ENCODE results near the gene LIFR. TPM values are rescaled to one million over a fixed set of nuclear protein-coding genes. Genes with fewer than 3 reads are reported as not detected.

Gene LIFR
- total RNA-seq, 2 donors from 2014 or later: not detected

DNA sequence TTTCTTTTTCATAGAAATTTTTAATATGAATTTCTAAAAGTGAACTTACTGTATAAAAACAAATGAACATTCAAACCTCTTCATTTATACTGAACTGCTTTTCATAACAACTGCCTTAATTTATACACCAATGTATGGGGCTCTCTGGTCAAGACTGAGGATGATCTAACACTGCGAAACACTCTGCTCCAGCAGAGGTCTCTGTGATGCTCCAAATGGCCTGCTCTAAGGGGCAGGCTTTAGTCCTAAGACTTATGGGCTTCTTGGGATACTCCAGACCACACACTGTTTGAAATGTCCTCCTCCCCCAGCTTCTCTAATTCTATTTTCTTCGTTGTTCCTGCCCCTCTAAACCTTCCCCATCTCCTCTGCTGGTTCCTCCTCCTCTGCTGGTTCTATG lies 58.5 kb downstream of the LIFR start:
- ATAC-seq: no peak
- DNase-seq (ENCODE audit: low spot score): no peak
- peaks cover 25 to 42% of the 10 kb centered on the region in 2 donors for H3K27me3 Mint-ChIP-seq
- no peak overlapping the region for H3K4me3 Mint-ChIP-seq
- no peaks in the 10 kb centered on the region for H3K4me1 Mint-ChIP-seq (ENCODE audit: low read depth in 2 of 2)
- H3K27ac Mint-ChIP-seq: no peak overlapping the region
- no peaks in the 10 kb centered on the region for H3K36me3 Mint-ChIP-seq
- H3K9me3 Mint-ChIP-seq: no peaks in the 10 kb centered on the region

GRCh38 chr5:38494763-38495162 lies 61.7 kb downstream of the LIFR start:
- Mint-ChIP-seq H3K4me1 (ENCODE audit: low read depth in 2 of 2) (no peaks in the 10 kb centered on the region), H3K27me3 (peaks cover 25 to 52% of the 10 kb centered on the region in 2 donors), H3K27ac (no peak overlapping the region), H3K4me3 (no peak overlapping the region), H3K36me3 (no peaks in the 10 kb centered on the region), H3K9me3 (no peaks in the 10 kb centered on the region)
- DNase-seq (ENCODE audit: low spot score): no peak
- ATAC-seq: no peak

GRCh38 chr5:38494175-38494574 lies 62.3 kb downstream of the LIFR start:
- peaks cover 24 to 51% of the 10 kb centered on the region in 2 donors for H3K27me3 Mint-ChIP-seq
- no peak overlapping the region for H3K27ac Mint-ChIP-seq
- DNase-seq (ENCODE audit: low spot score) (no peak), ATAC-seq (no peak)
- no peaks in the 10 kb centered on the region for H3K4me1 Mint-ChIP-seq (ENCODE audit: low read depth in 2 of 2)
- no peaks in the 10 kb centered on the region for H3K36me3 Mint-ChIP-seq
- no peak overlapping the region for H3K4me3 Mint-ChIP-seq
- no peaks in the 10 kb centered on the region for H3K9me3 Mint-ChIP-seq

GRCh38 chr5:38483805-38484398 lies 72.5 kb downstream of the LIFR start:
- H3K4me1 Mint-ChIP-seq (ENCODE audit: low read depth in 2 of 2): no peaks in the 10 kb centered on the region
- DNase-seq (ENCODE audit: low spot score) (no peak), ATAC-seq (no peak)
- no peaks in the 10 kb centered on the region for H3K9me3 Mint-ChIP-seq
- H3K27me3 Mint-ChIP-seq: peaks cover 42 to 60% of the 10 kb centered on the region in 2 donors
- H3K36me3 Mint-ChIP-seq: no peaks in the 10 kb centered on the region
- no peak overlapping the region for H3K27ac Mint-ChIP-seq
- no peak overlapping the region for H3K4me3 Mint-ChIP-seq

DNA sequence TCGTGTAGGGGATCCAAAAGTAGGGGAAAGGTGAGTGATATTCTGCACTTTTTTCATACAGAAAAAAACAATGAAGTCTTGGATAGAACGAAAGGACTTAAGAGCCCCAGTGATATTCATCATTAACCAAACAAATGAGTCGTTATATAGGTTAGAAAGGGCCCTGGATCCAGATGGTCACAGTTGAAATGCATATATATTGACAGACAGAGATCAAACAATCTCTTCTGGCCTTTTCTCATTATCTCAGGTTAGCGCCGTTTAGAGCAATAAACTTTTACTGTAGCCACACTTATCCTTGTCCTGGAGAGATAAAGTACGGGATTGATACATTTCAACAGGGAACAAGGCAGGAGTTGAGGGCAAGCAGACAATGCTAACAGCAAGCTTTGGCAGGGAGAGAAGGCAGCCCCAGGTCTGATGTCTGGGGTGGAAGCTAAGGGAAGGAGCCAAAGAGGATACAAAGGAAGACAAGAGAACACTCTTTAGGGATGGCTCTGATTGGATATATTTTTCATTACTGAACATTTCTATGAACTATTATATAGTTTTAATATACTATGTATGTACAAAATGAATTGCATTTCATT lies 77.0 kb downstream of the LIFR start:
- DNase-seq (ENCODE audit: low spot score) (no peak), ATAC-seq (no peak)
- Mint-ChIP-seq H3K9me3 (no peaks in the 10 kb centered on the region), H3K36me3 (no peaks in the 10 kb centered on the region), H3K27ac (no peak overlapping the region), H3K27me3 (peaks cover 20 to 60% of the 10 kb centered on the region in 2 donors), H3K4me1 (ENCODE audit: low read depth in 2 of 2) (no peaks in the 10 kb centered on the region), H3K4me3 (no peak overlapping the region)

- ATAC-seq (no peak), DNase-seq (ENCODE audit: low spot score) (no peak)
- Mint-ChIP-seq H3K4me3 (no peak overlapping the region), H3K36me3 (no peaks in the 10 kb centered on the region), H3K27me3 (peaks cover 17 to 61% of the 10 kb centered on the region in 2 donors), H3K27ac (no peak overlapping the region), H3K9me3 (no peaks in the 10 kb centered on the region), H3K4me1 (ENCODE audit: low read depth in 2 of 2) (no peaks in the 10 kb centered on the region)
These were observed 77.6 kb downstream of the LIFR start for GRCh38 chr5:38478878-38479277.

- Mint-ChIP-seq H3K27me3 (peaks cover 20 to 60% of the 10 kb centered on the region in 2 donors), H3K27ac (no peak overlapping the region), H3K36me3 (no peaks in the 10 kb centered on the region), H3K9me3 (no peaks in the 10 kb centered on the region), H3K4me3 (no peak overlapping the region), H3K4me1 (ENCODE audit: low read depth in 2 of 2) (no peaks in the 10 kb centered on the region)
- no peak for ATAC-seq
- no peak for DNase-seq (ENCODE audit: low spot score)
These were observed 78.3 kb downstream of the LIFR start for GRCh38 chr5:38478166-38478565.

DNA sequence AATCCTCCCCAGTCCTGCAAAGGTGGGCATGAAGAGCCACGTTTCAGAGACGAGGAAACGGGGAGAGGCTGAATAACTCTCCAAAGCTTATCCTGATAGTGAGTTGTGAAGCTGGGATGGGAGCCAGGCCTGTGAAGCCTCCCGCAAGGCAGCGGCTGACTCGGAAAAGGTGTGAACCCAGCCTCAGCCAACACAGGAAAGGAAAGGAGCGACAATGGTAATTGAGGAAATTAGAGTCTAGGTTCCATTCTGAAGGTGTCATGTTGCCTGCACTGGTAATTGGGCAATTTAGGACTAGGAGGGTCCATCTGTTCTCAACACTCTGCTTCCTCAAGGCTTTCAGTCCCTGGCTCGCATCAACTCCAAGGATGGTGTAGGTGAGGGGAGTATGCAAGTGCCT lies 83.4 kb downstream of the LIFR start:
- H3K36me3 Mint-ChIP-seq: no peaks in the 10 kb centered on the region
- no peaks in the 10 kb centered on the region for H3K4me1 Mint-ChIP-seq (ENCODE audit: low read depth in 2 of 2)
- no peak for ATAC-seq
- H3K27ac Mint-ChIP-seq: no peak overlapping the region
- peaks cover 31 to 44% of the 10 kb centered on the region in 2 donors for H3K27me3 Mint-ChIP-seq
- no peaks in the 10 kb centered on the region for H3K9me3 Mint-ChIP-seq
- no peak for DNase-seq (ENCODE audit: low spot score)
- H3K4me3 Mint-ChIP-seq: no peak overlapping the region

DNA sequence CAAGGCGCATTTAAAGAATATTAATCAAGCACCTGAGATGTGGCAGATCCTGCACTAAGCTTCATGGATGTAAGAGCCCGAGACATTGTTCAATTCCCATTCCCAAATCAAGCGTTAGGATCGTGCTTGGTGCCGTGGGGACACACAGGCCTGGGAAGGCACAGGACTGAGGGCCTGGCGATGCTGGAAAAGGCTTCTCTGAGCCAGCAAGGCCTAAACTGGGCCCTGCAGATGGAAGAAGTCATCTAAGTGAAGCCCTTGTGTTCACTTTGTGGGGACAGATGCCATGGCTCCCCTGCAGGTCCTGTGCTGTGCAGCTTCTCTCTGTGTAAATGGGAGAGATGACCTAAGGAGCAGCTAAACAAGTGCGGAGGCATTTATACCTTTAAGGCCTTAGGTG lies 83.9 kb downstream of the LIFR start:
- DNase-seq (ENCODE audit: low spot score) (no peak), ATAC-seq (no peak)
- H3K4me1 Mint-ChIP-seq (ENCODE audit: low read depth in 2 of 2): no peaks in the 10 kb centered on the region
- H3K9me3 Mint-ChIP-seq: no peaks in the 10 kb centered on the region
- H3K36me3 Mint-ChIP-seq: no peaks in the 10 kb centered on the region
- no peak overlapping the region for H3K4me3 Mint-ChIP-seq
- H3K27ac Mint-ChIP-seq: no peak overlapping the region
- H3K27me3 Mint-ChIP-seq: peaks cover 34 to 39% of the 10 kb centered on the region in 2 donors

- Mint-ChIP-seq H3K27ac (no peak overlapping the region), H3K27me3 (peaks cover 31% of the 10 kb centered on the region in 2 donors), H3K4me3 (no peak overlapping the region), H3K36me3 (no peaks in the 10 kb centered on the region), H3K4me1 (ENCODE audit: low read depth in 2 of 2) (no peaks in the 10 kb centered on the region), H3K9me3 (no peaks in the 10 kb centered on the region)
- ATAC-seq (no peak), DNase-seq (ENCODE audit: low spot score) (no peak)
These were observed 84.7 kb downstream of the LIFR start for GRCh38 chr5:38471709-38472108.

DNA sequence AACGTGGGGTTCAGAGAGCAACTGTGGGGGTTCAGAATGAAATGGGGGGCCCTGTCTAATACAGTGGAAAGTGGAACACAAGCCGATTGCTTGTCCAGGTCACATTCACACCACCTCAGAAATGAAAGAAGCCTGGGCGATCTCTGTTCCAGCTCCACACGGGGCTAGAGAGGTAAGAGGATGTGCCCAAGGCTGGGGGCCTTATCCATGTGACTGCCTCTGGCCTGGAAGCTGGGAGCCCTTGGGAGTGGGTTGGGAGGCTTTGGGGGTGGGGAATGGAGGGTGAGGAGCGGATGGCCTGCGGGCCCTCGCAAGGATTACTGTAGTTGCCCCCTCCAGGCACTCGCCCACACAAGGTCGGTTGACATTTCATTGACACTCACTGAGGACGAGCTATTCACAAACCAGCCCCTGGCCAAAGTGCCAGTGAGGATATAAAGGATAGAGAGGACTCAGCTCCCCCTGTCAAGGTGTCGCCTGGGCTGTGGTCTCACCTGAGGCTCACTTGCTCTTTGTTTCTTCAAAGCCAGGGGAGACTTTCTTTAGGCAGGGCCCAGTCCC lies 86.7 kb downstream of the LIFR start:
- Mint-ChIP-seq H3K4me3 (no peak overlapping the region), H3K9me3 (no peaks in the 10 kb centered on the region), H3K4me1 (ENCODE audit: low read depth in 2 of 2) (no peaks in the 10 kb centered on the region), H3K27ac (peak overlapping the region in 1 of 2 donors; percentile 51), H3K36me3 (no peaks in the 10 kb centered on the region), H3K27me3 (peaks cover 20 to 31% of the 10 kb centered on the region in 2 donors)
- ATAC-seq (no peak), DNase-seq (ENCODE audit: low spot score) (no peak)

DNA sequence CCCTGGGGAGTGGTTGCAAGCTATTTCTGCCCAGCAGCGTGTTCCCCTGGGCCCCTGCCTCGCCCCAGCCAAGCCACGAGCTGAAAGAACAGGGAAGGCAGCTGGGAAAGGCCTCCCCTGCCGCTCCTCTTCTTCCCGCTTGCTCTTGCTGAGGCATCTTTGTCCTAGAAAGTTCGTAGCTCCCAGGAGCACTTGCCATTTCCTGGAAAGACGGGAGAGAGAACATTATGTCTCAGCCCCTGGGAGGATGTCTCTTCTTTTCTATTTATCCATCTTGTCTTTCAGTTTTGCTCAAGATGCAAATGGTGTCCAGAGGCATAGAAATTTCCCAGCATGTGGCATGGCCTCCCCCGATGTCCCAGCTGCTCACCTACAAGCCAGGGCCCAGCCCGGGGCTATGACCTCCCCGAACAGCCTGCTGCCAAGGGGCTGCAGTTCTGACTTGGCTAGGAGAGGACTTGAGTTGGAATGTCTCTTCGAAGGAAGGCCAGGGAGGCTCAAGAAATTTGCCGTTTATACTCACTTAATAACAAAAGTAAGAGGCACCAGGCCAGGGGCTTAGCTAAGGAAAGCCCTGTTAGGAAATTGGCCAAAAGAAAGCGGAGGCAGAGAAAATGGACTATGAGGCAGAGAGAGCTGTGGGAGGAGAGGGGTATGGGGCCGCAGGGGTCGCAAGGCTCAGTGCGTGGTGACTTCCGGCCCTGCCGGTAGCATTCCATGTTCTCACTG lies 87.3 kb downstream of the LIFR start:
- no peaks in the 10 kb centered on the region for H3K9me3 Mint-ChIP-seq
- no peaks in the 10 kb centered on the region for H3K36me3 Mint-ChIP-seq
- DNase-seq (ENCODE audit: low spot score): no peak
- no peak overlapping the region for H3K4me3 Mint-ChIP-seq
- peaks cover 13 to 29% of the 10 kb centered on the region in 2 donors for H3K27me3 Mint-ChIP-seq
- ATAC-seq: no peak
- peak overlapping the region in 1 of 2 donors; percentile 51 for H3K27ac Mint-ChIP-seq
- no peaks in the 10 kb centered on the region for H3K4me1 Mint-ChIP-seq (ENCODE audit: low read depth in 2 of 2)

- Mint-ChIP-seq H3K9me3 (no peaks in the 10 kb centered on the region), H3K27me3 (peaks cover 10 to 26% of the 10 kb centered on the region in 2 donors), H3K4me1 (ENCODE audit: low read depth in 2 of 2) (no peaks in the 10 kb centered on the region), H3K36me3 (no peaks in the 10 kb centered on the region), H3K4me3 (no peak overlapping the region), H3K27ac (no peak overlapping the region)
- ATAC-seq (no peak), DNase-seq (ENCODE audit: low spot score) (no peak)
These were observed 88.2 kb downstream of the LIFR start for GRCh38 chr5:38468202-38468673.
